Stimulated activated CD8-positive, alpha-beta memory T cell treated with anti-CD3 and anti-CD28 coated beads, Interleukin-4, amount 100 ng/mL, for 48 hours (primary cell): Measurements from ENCODE around the gene KNSTRN.

Source experiments
- DNase-seq: peaks from one replicate; pipeline ENCODE4 v3.0.0-alpha.2; 2020

Gene KNSTRN

DNA sequence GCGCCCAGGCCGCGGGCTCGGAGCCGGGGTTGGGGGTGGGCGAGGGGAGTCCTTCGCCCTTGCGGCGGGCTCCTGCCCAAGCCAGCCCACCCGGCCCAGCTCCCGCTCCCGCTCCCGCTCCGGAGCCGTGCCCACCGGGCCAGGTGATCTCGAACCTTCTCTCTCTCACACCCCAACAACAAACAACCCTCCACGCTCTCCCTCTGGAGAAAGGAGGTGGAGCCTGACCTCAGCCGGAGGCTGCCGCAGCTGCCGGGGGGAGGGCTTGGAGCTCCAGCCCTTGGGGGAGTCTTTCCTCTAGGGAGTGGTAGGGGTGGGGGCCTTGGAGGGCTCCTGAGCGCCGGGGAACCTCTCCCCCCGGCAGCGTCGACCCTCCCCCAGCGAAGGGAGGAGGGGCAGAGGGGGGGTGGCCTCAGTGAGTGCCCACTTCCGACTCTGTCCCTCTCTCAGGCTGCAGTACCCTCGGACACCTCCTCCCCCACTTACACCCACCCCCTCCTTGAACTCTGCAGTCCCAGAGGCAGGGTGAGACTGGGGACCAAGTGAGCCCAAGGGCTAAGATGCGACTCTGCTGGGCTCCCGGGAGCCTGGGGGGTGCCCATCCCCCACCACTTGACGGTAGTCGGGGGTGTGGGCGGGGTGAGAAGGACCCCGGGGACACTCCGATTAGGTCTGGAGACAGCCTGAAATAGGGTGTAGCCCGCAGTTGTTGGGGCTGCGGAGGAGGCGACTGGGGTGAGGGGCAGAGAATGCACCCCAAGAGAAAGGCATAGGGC is 53.8 kb downstream of the KNSTRN start:
- no peak for DNase-seq

DNA sequence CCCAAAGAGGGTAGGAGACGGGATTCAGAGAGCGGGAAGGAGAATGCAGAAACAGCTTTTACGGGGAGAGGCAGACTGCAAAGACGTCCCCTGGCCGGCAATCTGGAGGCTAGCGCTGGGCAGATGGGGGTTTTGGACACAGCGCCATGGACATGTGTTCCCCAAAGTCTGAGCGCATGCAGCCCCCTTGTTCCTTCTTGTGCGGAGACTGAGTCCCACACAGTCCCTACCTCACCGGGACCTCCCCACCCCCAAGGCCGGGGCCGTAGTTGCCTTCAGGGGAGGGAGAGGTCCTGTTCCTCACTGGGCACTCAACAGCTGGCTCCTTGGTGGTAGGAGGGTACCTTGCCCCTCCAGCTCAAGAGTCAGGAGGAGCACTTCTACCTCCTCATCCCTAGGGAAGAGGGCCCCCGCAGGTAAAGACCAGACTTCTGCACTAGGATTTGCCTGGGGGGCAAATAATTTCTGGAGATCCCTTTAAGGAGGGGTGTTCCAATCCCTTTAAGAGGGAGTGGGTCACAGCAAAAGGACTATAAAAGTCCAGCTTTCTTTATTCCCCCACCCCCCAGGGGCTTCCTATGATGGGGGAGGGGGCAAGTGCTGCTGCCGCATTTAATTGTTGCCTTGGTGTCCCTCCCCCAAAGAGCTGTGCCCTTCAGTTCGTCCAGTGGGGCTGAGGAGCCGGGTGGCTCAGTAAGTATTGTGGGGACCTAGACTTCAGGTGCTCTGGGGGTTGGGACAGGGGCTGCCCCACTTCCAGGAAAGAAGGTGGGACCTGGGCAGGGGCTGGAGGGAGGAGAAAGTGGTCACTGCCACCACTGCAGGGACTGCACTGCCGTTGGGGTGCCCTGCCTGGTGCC is 54.6 kb downstream of the KNSTRN start:
- DNase-seq = no peak

GRCh38 chr15:40437752-40438687 is 55.5 kb downstream of the KNSTRN start:
- DNase-seq = no peak

GRCh38 chr15:40438712-40439111 is 56.2 kb downstream of the KNSTRN start:
- DNase-seq = no peak

- DNase-seq = no peak
Observed at GRCh38 chr15:40439461-40439959, 57.0 kb downstream of the KNSTRN start.

DNA sequence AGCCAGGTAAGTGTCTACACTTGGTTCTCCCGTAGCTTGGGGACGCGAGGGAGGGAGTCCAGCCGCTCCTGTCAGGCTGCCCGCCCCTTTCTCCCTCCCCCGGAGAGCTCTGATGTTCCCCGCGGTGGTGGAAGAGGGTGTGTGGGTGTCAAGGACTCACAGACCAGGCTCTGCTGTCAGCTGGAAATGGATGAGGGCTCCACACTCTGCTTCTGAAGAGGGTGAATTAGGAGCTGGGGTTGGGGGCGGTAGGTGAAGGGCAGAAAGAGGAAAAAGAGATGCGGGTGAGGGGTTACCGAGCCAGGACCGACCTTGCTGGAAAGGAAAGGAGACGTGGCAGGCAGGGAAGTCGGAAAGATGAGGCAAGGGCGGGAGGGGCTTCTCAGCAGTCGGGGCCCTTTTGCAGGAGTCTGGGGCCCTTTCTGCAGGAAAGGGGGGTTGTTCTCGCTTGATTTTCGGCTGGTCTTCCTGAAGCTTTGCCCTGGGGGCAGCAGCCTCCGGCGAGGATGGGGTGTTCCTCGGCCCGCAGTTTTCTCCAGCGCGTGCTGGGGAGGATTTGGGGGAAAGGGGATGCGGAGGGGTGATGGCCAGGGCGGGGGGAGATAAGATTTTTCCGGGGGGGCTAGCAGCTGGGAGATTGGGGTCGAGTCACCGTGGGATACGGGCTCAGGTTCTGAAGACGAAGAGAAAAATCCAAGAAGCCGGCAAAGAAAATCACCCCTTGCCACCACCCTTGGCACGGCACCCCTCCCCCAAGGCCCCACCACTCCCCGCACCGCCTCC is 57.6 kb downstream of the KNSTRN start:
- DNase-seq = peak; percentile 63

- peak; percentile 98 for DNase-seq
Observed at GRCh38 chr15:40440743-40441564, 58.4 kb downstream of the KNSTRN start, which contains the start of gene BAHD1. BAHD1 (plus strand) TSS chr15:40440953; CDS start chr15:40458465, 17,512 bp downstream.

DNA sequence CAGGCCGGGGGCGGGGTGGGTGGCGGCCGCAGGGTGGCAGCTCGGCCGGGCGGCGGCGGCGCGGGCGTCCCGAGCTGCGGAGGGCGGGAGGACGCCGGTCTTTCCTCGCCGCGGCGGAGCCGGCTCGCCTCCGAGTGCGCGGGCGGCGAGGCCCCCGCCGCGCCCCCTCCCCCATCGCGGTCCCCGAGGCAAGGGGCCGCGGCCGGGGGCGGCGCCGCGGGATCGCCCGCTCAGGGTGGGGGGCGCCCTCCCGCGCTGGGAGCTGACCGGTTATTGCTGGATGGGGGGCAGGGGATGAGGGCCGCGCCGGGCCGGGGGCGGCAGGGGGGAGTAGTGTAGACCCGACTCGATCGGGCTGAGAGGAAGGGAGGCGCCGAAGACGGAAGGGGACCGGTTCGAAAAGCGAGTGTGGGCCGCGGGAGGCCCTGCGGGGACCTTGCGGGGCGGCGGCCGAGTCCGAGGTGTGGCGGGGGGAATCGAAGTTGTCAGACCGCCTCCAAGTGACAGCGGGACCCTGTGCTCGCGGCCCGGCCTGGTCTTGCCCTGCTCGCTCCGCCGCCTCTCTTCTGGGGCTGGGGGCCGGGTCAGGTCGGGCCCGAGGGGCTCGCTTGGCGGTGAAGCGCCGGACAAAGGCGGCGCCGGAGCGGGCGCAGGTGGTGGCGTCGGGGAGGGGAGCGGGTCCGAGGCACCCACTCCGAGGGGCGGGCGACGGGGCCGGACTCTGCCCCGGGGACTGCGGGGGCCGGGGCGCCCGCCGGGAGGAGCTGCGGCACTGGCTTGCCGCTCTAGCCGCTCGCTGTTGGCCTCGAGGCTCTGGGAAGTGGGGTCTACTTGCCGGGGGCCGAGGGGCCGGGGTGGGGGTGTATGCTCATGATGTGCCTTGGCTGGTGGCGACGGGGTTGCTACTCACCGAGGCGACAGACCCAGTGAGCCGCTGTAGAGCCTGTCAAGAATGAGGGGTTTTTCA is 59.3 kb downstream of the KNSTRN start:
- no peak for DNase-seq

DNA sequence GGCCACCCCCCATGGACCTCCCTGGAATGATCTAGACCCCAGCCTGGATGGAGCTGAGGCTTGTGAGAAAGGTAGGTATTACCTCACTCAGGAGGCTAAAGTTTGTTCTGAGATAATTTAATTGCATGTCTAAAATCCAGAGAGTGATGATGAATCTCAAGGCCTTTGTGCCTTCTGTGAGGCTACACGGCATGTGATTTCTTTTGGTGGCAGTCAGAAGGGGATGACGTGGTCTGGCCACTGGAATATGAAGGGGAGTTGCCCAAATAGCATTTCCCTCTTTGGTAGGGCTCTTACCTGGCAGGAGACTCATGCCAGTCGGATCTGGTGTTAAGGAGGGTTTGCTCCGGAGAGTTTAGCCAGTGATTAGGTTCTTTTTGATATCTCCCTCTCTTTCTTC is 60.7 kb downstream of the KNSTRN start:
- no peak for DNase-seq

DNA sequence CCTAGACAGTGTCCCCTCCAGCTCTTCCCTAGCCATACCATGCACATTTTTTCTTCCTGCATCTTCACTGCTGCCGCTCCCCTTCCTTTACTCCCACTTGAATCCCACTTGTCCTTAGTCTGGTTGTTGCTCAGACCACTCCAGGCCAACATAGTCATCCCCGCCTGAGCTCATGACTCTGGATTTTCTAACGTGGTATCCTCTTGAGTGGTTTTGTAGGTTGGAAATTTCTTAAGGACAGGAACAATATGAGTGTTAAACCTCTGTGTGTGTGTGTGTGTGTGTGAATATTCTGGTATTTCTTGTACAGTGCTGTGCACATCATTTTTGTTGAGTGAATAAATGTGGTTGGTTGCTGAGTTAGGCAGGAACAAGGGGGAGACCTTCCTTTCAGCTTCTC is 61.3 kb downstream of the KNSTRN start:
- no peak for DNase-seq
